Epithelial cell of proximal tubule (primary cell): ENCODE results near the gene LBH. TPM values are rescaled to one million over a fixed set of nuclear protein-coding genes. Genes with fewer than 3 reads are reported as not detected.

ENCODE experiments used
- DNase-seq: peaks from one replicate; pipeline ENCODE4 v3.0.0-alpha.2; 2011; ENCODE audit warnings: low read depth
- H3K4me3 ChIP-seq: 2 replicates; pipeline ENCODE4 v1.5.1; 2011; ENCODE audit warnings: low read depth, mild to moderate bottlenecking, low read length
- CTCF ChIP-seq: conservative IDR thresholded peaks from 2 replicates; pipeline ENCODE4 v1.5.1; 2012; ENCODE audit warnings: low read depth, mild to moderate bottlenecking, low read length
- total RNA-seq: library from RNA; depleted of rRNA; stranded (reverse); fragments of >200 nt; gene quantifications from 2 replicates; pipeline ENCODE4 v1.2.3, GENCODE V29; 2015

The LBH gene
- total RNA-seq, 1 donor from 2014 or later: 18.0 TPM

GRCh38 chr2:30192314-30192713, 39.0 kb upstream of the LBH start:
- DNase-seq: no peak
- TF ChIP-seq CTCF: no peak
- H3K4me3 ChIP-seq: no peak overlapping the region

GRCh38 chr2:30193104-30193681, 38.1 kb upstream of the LBH start:
- DNase-seq: no peak
- no peak overlapping the region for H3K4me3 ChIP-seq
- TF ChIP-seq CTCF: no peak

GRCh38 chr2:30194421-30194820, 36.9 kb upstream of the LBH start:
- no peak for DNase-seq
- no peak for TF ChIP-seq CTCF
- H3K4me3 ChIP-seq: no peak overlapping the region

- TF ChIP-seq CTCF: no peak
- no peak overlapping the region for H3K4me3 ChIP-seq
- DNase-seq: no peak
Measured at GRCh38 chr2:30195016-30195415, 36.3 kb upstream of the LBH start.

- no peak overlapping the region for H3K4me3 ChIP-seq
- peak; percentile 28 for TF ChIP-seq CTCF
- DNase-seq: no peak
Measured at GRCh38 chr2:30197570-30198192, 33.7 kb upstream of the LBH start.

GRCh38 chr2:30201990-30202389, 29.3 kb upstream of the LBH start:
- no peak overlapping the region for H3K4me3 ChIP-seq
- TF ChIP-seq CTCF: no peak
- no peak for DNase-seq

- H3K4me3 ChIP-seq: no peak overlapping the region
- no peak for TF ChIP-seq CTCF
- DNase-seq: no peak
Measured at GRCh38 chr2:30203156-30203555, 28.2 kb upstream of the LBH start.
